GM12878 (cell line): ENCODE results near the gene HDAC5. TPM values are rescaled to one million over a fixed set of nuclear protein-coding genes. Genes with fewer than 3 reads are reported as not detected.

Experiments
- ATAC-seq: fragments of 200-7000 bp; cut with Tn5 transposase; 3 replicates; pipeline ENCODE4 v1.9.1; 2020; ENCODE audit warnings: mild to moderate bottlenecking, moderate library complexity
- BruUV-seq: library from RNA; stranded (reverse); fragments of 400-500 nt; replicated peaks from 2 replicates; lab custom pipeline; 2021; lab: Mats Ljungman, UMichigan
- CTCF ChIA-PET: fragments of 300-600 bp; sonication (Branson Sonifier 250); formaldehyde crosslinking; extraction: SDS; loops from one replicate; lab custom pipeline; 2021; ENCODE audit warnings: inconsistent platforms; lab: Yijun Ruan, JAX
- POLR2A ChIA-PET: fragments of 350-600 bp; formaldehyde crosslinking; extraction: SDS; loops from one replicate; lab custom pipeline; 2021; ENCODE audit warnings: inconsistent platforms; lab: Charles Lee
- RAD21 ChIA-PET: fragments of 300-600 bp; sonication (Branson Sonifier 250); formaldehyde crosslinking; loops from one replicate; lab custom pipeline; 2023; ENCODE audit warnings: antibody characterized with exemption; ENCODE audit not compliant: unreplicated experiment; lab: Charles Lee
- SMC1A ChIA-PET: fragments of 300-600 bp; sonication (Branson Sonifier 250); formaldehyde crosslinking; loops from one replicate; lab custom pipeline; 2023; ENCODE audit not compliant: unreplicated experiment, uncharacterized antibody; lab: Charles Lee
- DNase-seq: peaks from one replicate; pipeline ENCODE4 v3.0.0-alpha.2; 2011; ENCODE audit warnings: low read depth, low spot score
- FAIRE-seq: peaks from 3 replicates; lab custom pipeline; 2011; peaks lifted over from hg19 to GRCh38; lab: Jason Lieb, UNC
- H2AFZ ChIP-seq: 2 replicates; pipeline ENCODE4 v1.6.0; 2011; ENCODE audit warnings: low read depth, low read length, control low read depth; ENCODE audit not compliant: control insufficient read depth
- H3K27ac ChIP-seq: 2 replicates; pipeline ENCODE4 v1.5.1; 2011; ENCODE audit warnings: control low read depth; ENCODE audit not compliant: control insufficient read depth, insufficient read depth
- H3K27me3 ChIP-seq, 2 experiments: replicated peaks in 1 of 2; 2 replicates each; pipeline versions ENCODE4 v1.6.0 to v1.6.1; 2011; ENCODE audit warnings: low read length in 1 of 2; ENCODE audit not compliant: control insufficient read depth in 2 of 2, insufficient read depth in 2 of 2
- H3K36me3 ChIP-seq, 2 experiments: 2 replicates each; pipeline ENCODE4 v1.5.1; 2011; ENCODE audit warnings: low read length in 1 of 2; ENCODE audit not compliant: control insufficient read depth in 2 of 2, insufficient read depth in 2 of 2
- H3K4me1 ChIP-seq: 2 replicates; pipeline ENCODE4 v1.6.1; 2011; ENCODE audit warnings: mild to moderate bottlenecking, low read length, moderate library complexity, mixed read lengths; ENCODE audit not compliant: control insufficient read depth, insufficient read depth
- H3K4me2 ChIP-seq: 2 replicates; pipeline ENCODE4 v1.6.0; 2011; ENCODE audit warnings: control low read depth; ENCODE audit not compliant: control insufficient read depth, insufficient read depth
- H3K4me3 ChIP-seq: fragments of 200-600 bp; sonication (generic); 2 replicates; pipeline ENCODE4 v1.5.1; 2016
- H3K79me2 ChIP-seq: 2 replicates; pipeline ENCODE4 v1.6.0; 2011; ENCODE audit warnings: low read length; ENCODE audit not compliant: control insufficient read depth, insufficient read depth
- H3K9ac ChIP-seq: 2 replicates; pipeline ENCODE4 v1.8.0; 2011; ENCODE audit warnings: low read length, control low read depth, mixed read lengths; ENCODE audit not compliant: control insufficient read depth, insufficient read depth
- H3K9me3 ChIP-seq: replicated peaks from 3 replicates; pipeline ENCODE4 v1.5.1; 2011; ENCODE audit warnings: mild to moderate bottlenecking, low read length; ENCODE audit not compliant: control insufficient read depth, insufficient read depth
- H4K20me1 ChIP-seq: 2 replicates; pipeline ENCODE4 v1.6.0; 2011; ENCODE audit not compliant: control insufficient read depth, insufficient read depth
- ASH2L ChIP-seq: fragments of 300-600, 200-600 bp; sonication (generic); IDR thresholded peaks from 2 replicates; pipeline ENCODE4 v1.6.1; 2017; ENCODE audit warnings: low read depth, mild to moderate bottlenecking, borderline replicate concordance
- CBFB ChIP-seq: IDR thresholded peaks from 2 replicates; pipeline ENCODE4 v1.6.1; 2016; ENCODE audit warnings: antibody characterized with exemption, low read depth
- CBX5 ChIP-seq: sonication (generic); IDR thresholded peaks from 2 replicates; pipeline ENCODE4 v1.6.1; 2016; ENCODE audit warnings: low read depth, moderate library complexity, mild to moderate bottlenecking, inconsistent platforms
- FOXK2 ChIP-seq: fragments of 450-650 bp; IDR thresholded peaks from 2 replicates; pipeline ENCODE4 v1.6.1; 2017; ENCODE audit warnings: mild to moderate bottlenecking, moderate library complexity
- HDAC2 ChIP-seq: fragments of 200-600 bp; sonication (generic); IDR thresholded peaks from 2 replicates; pipeline ENCODE4 v1.6.1; 2017
- LARP7 ChIP-seq: fragments of 450-650 bp; IDR thresholded peaks from 2 replicates; pipeline ENCODE4 v1.6.1; 2017; ENCODE audit warnings: mild to moderate bottlenecking
- NR2C2 ChIP-seq: IDR thresholded peaks from 2 replicates; pipeline ENCODE4 v1.6.1; 2011; ENCODE audit warnings: borderline replicate concordance, low read depth; ENCODE audit not compliant: control insufficient read depth, insufficient read length
- POLR2A ChIP-seq: IDR thresholded peaks from 2 replicates; pipeline ENCODE4 v1.6.1; 2011; ENCODE audit warnings: low read depth, mild to moderate bottlenecking, low read length
- RAD51 ChIP-seq: fragments of 450-650 bp; IDR thresholded peaks from 2 replicates; pipeline ENCODE4 v1.6.1; 2016; ENCODE audit warnings: moderate library complexity, mild to moderate bottlenecking, inconsistent platforms
- RB1 ChIP-seq: fragments of 450-650 bp; formaldehyde crosslinking; IDR thresholded peaks from 2 replicates; pipeline ENCODE4 v1.6.1; 2017; ENCODE audit warnings: mild to moderate bottlenecking, borderline replicate concordance
- RELA ChIP-seq: fragments of 450-650 bp; IDR thresholded peaks from 2 replicates; pipeline ENCODE4 v1.8.0; 2014; ENCODE audit warnings: borderline replicate concordance; ENCODE audit not compliant: partially characterized antibody
- RUNX3 ChIP-seq: IDR thresholded peaks from 2 replicates; pipeline ENCODE4 v1.6.1; 2012; ENCODE audit warnings: low read length, inconsistent platforms
- SUZ12 ChIP-seq: fragments of 200-600 bp; sonication (generic); IDR thresholded peaks from one replicate; pipeline ENCODE4 v1.6.1; 2018; ENCODE audit warnings: antibody characterized with exemption, mild to moderate bottlenecking; ENCODE audit not compliant: unreplicated experiment
- TAF1 ChIP-seq: IDR thresholded peaks from 2 replicates; pipeline ENCODE4 v1.6.1; 2011; ENCODE audit warnings: mild to moderate bottlenecking, low read depth, low read length, borderline replicate concordance
- YY1 ChIP-seq: IDR thresholded peaks from 2 replicates; pipeline ENCODE4 v1.6.1; 2011; ENCODE audit warnings: low read depth, mild to moderate bottlenecking, low read length
- ZZZ3 ChIP-seq: IDR thresholded peaks from 2 replicates; pipeline ENCODE4 v1.6.1; 2011; ENCODE audit warnings: low read depth; ENCODE audit not compliant: control insufficient read depth, insufficient read length
- WGBS: methylation state at CpG from one replicate; pipeline ENCODE4 v1.1.6; 2016; ENCODE audit warnings: low lambda C conversion rate; ENCODE audit not compliant: insufficient replicate concordance, insufficient coverage; ENCODE audit errors: missing lambda C conversion rate; 5-methylcytosine and 5-hydroxymethylcytosine counted together
- in situ Hi-C: fragments of 300-500 bp; cut with MboI; formaldehyde crosslinking; loops from 9 replicates; pipeline ENCODE4 v1.14.3; 2018; ENCODE audit warnings: mixed read lengths
- intact Hi-C: fragments of 100-400 bp; cut with micrococcal nuclease; formaldehyde crosslinking; loops from one replicate; pipeline ENCODE4 v1.14.2; 2022; ENCODE audit not compliant: unreplicated experiment
- polyA plus RNA-seq, 11 experiments: library from polyadenylated mRNA; depleted of rRNA in 4 of 11; unstranded in 6 of 11; stranded (reverse) in 5 of 11; fragments of >200 nt; fragmentation: Nextera tagmentation in 4 of 11; fragmentation: Illumina TruSeq in 1 of 11; extraction: Ambion mirVana in 4 of 11; extraction: Trizol in 1 of 11; gene quantifications; 1 replicate in 1 of 11; 2 replicates in 10 of 11; pipeline versions ENCODE4 v1.2.1 to v1.2.3, GENCODE V29; 2011 to 2016; ENCODE audit warnings: inconsistent platforms in 2 of 11, missing spikeins in 2 of 11, low read depth in 1 of 11
- total RNA-seq, 4 experiments: library from RNA; depleted of rRNA in 3 of 4; stranded (reverse); fragments of >200 nt in 3 of 4; fragmentation: Illumina TruSeq in 1 of 4; extraction: Trizol in 1 of 4; gene quantifications; 2 replicates each; pipeline versions ENCODE4 v1.2.1 to v1.2.3, GENCODE V29; 2013 to 2021
- TF ChIP-seq, protein P1 (sequence below): fragments of 150-350 bp; IDR thresholded peaks from 2 replicates; pipeline ENCODE4 v1.6.1; 2016; ENCODE audit warnings: low read depth, low read length
- TF ChIP-seq, protein P2 (sequence below): fragments of 450-650 bp; IDR thresholded peaks from 2 replicates; pipeline ENCODE4 v1.6.1; 2018; ENCODE audit warnings: borderline replicate concordance, mild to moderate bottlenecking; ENCODE audit not compliant: partially characterized antibody

The HDAC5 gene
- total and polyA plus RNA-seq, 10 of the 15 experiments (the other 5 are each of a cell fraction or from before 2014, with no cell fraction given): 1.1 to 58.0 (median 27.3) TPM

DNA sequence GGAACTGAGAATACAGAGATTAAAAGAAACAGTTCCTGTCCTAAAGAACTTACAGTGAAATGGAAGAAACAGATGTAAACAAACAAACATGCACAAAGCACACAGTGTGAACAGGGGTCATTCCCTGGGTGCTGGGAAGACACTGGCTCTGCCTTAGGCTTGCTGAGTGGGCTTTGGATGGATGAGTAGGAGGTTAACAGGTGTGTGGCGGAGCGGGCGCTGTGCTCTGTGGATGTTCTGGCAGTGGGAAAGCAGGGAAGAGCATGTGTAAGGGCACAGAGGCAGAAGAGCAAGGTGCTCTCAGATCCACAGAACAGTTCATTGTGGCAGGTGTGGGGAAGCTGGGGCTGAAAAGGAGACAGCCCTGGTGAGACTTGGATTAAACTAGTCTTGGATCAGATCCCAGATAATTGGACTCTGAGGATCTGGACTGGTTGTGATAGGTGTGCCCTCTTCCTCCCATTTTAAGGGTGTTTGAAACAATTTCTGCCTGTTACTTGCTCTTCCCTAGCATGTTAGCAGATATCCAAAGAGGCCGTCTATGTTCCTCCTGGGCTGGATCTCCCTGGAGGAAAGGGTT is 26.4 kb upstream of the HDAC5 start:
- in situ Hi-C loops (no loop called here), intact Hi-C loops (no loop called here)
- no peak overlapping the region for H3K9ac ChIP-seq
- no peak overlapping the region for H3K4me3 ChIP-seq
- H3K79me2 ChIP-seq: peaks cover 10% of the 10 kb centered on the region
- CTCF ChIA-PET: interaction anchor here (0.7 to 3.8 kb wide), 11 partner anchors 9 to 398 kb away, joined by 3 to 23 read pairs (median 4); partner anchors contain the start of gene ASB16
- DNase-seq (no peak), ATAC-seq (no peak), FAIRE-seq (no peak)
- no peaks in the 10 kb centered on the region for H3K9me3 ChIP-seq
- H3K27me3 ChIP-seq: no peaks in the 10 kb centered on the region
- H3K4me2 ChIP-seq: no peak overlapping the region
- no peaks in the 10 kb centered on the region; the same call in 1 of the 2 replicates for H3K4me1 ChIP-seq
- POLR2A ChIA-PET: interaction anchor here (0.6 kb wide), 1 partner anchor 7 kb away, joined by 3 read pairs; no protein-coding TSS in a partner anchor
- no TSS peak for BruUV-seq
- H3K27ac ChIP-seq: no peak overlapping the region
- H4K20me1 ChIP-seq: no peaks in the 10 kb centered on the region
- peaks cover 14 to 18% of the 10 kb centered on the region in 2 experiments for H3K36me3 ChIP-seq
- no peak overlapping the region for H2AFZ ChIP-seq
- 100% methylated on average over 4 of the region's 4 CpGs for WGBS
- SMC1A ChIA-PET: interaction anchor here (1.2 to 2.5 kb wide), 5 partner anchors 17 to 206 kb away, joined by 4 to 8 read pairs (median 5); partner anchors contain the start of gene TMUB2
- RAD21 ChIA-PET: interaction anchor here (1.3 kb wide), 1 partner anchor 19 kb away, joined by 8 read pairs; no protein-coding TSS in a partner anchor
- TF ChIP-seq RAD51: no peak
- TF ChIP-seq HDAC2: no peak
- TF ChIP-seq ZZZ3: no peak
- no peak for TF ChIP-seq ASH2L
- TF ChIP-seq CBX5: no peak
- TF ChIP-seq RUNX3: no peak
- no peak for TF ChIP-seq CBFB
- no peak for TF ChIP-seq FOXK2
- TF ChIP-seq RELA: no peak
- TF ChIP-seq POLR2A: no peak
- TF ChIP-seq, protein P1, sequence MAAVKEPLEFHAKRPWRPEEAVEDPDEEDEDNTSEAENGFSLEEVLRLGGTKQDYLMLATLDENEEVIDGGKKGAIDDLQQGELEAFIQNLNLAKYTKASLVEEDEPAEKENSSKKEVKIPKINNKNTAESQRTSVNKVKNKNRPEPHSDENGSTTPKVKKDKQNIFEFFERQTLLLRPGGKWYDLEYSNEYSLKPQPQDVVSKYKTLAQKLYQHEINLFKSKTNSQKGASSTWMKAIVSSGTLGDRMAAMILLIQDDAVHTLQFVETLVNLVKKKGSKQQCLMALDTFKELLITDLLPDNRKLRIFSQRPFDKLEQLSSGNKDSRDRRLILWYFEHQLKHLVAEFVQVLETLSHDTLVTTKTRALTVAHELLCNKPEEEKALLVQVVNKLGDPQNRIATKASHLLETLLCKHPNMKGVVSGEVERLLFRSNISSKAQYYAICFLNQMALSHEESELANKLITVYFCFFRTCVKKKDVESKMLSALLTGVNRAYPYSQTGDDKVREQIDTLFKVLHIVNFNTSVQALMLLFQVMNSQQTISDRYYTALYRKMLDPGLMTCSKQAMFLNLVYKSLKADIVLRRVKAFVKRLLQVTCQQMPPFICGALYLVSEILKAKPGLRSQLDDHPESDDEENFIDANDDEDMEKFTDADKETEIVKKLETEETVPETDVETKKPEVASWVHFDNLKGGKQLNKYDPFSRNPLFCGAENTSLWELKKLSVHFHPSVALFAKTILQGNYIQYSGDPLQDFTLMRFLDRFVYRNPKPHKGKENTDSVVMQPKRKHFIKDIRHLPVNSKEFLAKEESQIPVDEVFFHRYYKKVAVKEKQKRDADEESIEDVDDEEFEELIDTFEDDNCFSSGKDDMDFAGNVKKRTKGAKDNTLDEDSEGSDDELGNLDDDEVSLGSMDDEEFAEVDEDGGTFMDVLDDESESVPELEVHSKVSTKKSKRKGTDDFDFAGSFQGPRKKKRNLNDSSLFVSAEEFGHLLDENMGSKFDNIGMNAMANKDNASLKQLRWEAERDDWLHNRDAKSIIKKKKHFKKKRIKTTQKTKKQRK: no peak
- TF ChIP-seq, protein P2, sequence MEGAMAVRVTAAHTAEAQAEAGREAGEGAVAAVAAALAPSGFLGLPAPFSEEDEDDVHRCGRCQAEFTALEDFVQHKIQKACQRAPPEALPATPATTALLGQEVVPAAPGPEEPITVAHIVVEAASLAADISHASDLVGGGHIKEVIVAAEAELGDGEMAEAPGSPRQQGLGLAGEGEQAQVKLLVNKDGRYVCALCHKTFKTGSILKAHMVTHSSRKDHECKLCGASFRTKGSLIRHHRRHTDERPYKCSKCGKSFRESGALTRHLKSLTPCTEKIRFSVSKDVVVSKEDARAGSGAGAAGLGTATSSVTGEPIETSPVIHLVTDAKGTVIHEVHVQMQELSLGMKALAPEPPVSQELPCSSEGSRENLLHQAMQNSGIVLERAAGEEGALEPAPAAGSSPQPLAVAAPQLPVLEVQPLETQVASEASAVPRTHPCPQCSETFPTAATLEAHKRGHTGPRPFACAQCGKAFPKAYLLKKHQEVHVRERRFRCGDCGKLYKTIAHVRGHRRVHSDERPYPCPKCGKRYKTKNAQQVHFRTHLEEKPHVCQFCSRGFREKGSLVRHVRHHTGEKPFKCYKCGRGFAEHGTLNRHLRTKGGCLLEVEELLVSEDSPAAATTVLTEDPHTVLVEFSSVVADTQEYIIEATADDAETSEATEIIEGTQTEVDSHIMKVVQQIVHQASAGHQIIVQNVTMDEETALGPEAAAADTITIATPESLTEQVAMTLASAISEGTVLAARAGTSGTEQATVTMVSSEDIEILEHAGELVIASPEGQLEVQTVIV: no peak
- no peak for TF ChIP-seq TAF1
- no peak for TF ChIP-seq RB1
- TF ChIP-seq NR2C2: no peak
- no peak for TF ChIP-seq LARP7
- TF ChIP-seq YY1: no peak
- TF ChIP-seq SUZ12: no peak
